Ishikawa (cell line): ENCODE data around the gene CACNA2D3.

ENCODE experiments used
- CEBPB ChIP-seq: IDR thresholded peaks from 2 replicates; pipeline ENCODE4 v1.6.1; 2012
- CREB1 ChIP-seq: IDR thresholded peaks from 2 replicates; pipeline ENCODE4 v1.6.1; 2012; ENCODE audit warnings: low read depth
- EGR1 ChIP-seq: IDR thresholded peaks from 2 replicates; pipeline ENCODE4 v1.6.1; 2012
- EP300 ChIP-seq: IDR thresholded peaks from 2 replicates; pipeline ENCODE4 v1.6.1; 2012; ENCODE audit warnings: borderline replicate concordance
- FOXM1 ChIP-seq: IDR thresholded peaks from 2 replicates; pipeline ENCODE4 v1.6.1; 2012; ENCODE audit warnings: low read depth, borderline replicate concordance
- NFIC ChIP-seq: IDR thresholded peaks from 2 replicates; pipeline ENCODE4 v1.6.1; 2012
- RAD21 ChIP-seq: IDR thresholded peaks from 2 replicates; pipeline ENCODE4 v1.6.1; 2012; ENCODE audit warnings: low read depth
- TAF1 ChIP-seq: IDR thresholded peaks from 2 replicates; pipeline ENCODE4 v1.6.1; 2012; ENCODE audit warnings: low read depth, mild to moderate bottlenecking
- TCF12 ChIP-seq: IDR thresholded peaks from 2 replicates; pipeline ENCODE4 v1.6.1; 2012; ENCODE audit warnings: low read depth
- YY1 ChIP-seq: IDR thresholded peaks from 2 replicates; pipeline ENCODE4 v1.6.1; 2012; ENCODE audit warnings: low read depth
- ZBTB7A ChIP-seq: IDR thresholded peaks from 2 replicates; pipeline ENCODE4 v1.6.1; 2012; ENCODE audit warnings: low read depth
- TF ChIP-seq, protein P1 (sequence below): IDR thresholded peaks from 2 replicates; pipeline ENCODE4 v1.6.1; 2012
- TF ChIP-seq, protein P2 (sequence below): IDR thresholded peaks from 2 replicates; pipeline ENCODE4 v1.6.1; 2012; ENCODE audit warnings: low read depth, mild to moderate bottlenecking

DNA sequence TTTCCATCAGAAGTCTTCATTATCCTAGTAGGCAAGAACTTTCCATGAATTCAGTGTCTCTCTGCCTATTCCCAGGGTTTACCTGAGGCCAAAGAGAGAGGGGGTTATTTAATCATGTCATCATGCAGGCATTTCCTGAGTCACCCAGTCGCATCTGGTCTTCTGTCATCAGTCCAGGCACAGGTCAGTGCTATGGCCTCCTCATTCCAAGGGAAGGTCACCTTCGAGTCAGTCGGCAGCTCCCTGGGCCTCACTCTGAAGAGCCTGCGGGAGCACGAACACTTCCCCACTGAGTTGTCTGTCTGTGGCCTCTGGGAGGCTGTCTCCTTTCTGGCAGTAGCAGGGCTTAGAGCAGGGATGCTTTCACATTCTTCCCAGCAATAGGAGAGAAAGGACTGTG, 831.7 kb downstream of the CACNA2D3 start:
- no peak for TF ChIP-seq NFIC
- no peak for TF ChIP-seq YY1
- no peak for TF ChIP-seq EP300
- TF ChIP-seq, protein P1, sequence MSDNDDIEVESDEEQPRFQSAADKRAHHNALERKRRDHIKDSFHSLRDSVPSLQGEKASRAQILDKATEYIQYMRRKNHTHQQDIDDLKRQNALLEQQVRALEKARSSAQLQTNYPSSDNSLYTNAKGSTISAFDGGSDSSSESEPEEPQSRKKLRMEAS = no peak
- TF ChIP-seq CEBPB = no peak
- TF ChIP-seq, protein P2, sequence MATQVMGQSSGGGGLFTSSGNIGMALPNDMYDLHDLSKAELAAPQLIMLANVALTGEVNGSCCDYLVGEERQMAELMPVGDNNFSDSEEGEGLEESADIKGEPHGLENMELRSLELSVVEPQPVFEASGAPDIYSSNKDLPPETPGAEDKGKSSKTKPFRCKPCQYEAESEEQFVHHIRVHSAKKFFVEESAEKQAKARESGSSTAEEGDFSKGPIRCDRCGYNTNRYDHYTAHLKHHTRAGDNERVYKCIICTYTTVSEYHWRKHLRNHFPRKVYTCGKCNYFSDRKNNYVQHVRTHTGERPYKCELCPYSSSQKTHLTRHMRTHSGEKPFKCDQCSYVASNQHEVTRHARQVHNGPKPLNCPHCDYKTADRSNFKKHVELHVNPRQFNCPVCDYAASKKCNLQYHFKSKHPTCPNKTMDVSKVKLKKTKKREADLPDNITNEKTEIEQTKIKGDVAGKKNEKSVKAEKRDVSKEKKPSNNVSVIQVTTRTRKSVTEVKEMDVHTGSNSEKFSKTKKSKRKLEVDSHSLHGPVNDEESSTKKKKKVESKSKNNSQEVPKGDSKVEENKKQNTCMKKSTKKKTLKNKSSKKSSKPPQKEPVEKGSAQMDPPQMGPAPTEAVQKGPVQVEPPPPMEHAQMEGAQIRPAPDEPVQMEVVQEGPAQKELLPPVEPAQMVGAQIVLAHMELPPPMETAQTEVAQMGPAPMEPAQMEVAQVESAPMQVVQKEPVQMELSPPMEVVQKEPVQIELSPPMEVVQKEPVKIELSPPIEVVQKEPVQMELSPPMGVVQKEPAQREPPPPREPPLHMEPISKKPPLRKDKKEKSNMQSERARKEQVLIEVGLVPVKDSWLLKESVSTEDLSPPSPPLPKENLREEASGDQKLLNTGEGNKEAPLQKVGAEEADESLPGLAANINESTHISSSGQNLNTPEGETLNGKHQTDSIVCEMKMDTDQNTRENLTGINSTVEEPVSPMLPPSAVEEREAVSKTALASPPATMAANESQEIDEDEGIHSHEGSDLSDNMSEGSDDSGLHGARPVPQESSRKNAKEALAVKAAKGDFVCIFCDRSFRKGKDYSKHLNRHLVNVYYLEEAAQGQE = no peak
- TF ChIP-seq FOXM1 = no peak
- no peak for TF ChIP-seq TAF1
- no peak for TF ChIP-seq RAD21
- TF ChIP-seq EGR1 = no peak
- no peak for TF ChIP-seq ZBTB7A
- no peak for TF ChIP-seq TCF12
- TF ChIP-seq CREB1 = no peak
